GM18861 (cell line): Measurements from ENCODE around the gene OLA1.

Experiments
- ATAC-seq: cut with Tn5 transposase; IDR thresholded peaks from one replicate; pipeline ENCODE4 v1.9.1; 2021; ENCODE audit not compliant: unreplicated experiment

The OLA1 gene

GRCh38 chr2:174038462-174038861 lies 209.9 kb downstream of the OLA1 start:
- no peak for ATAC-seq

GRCh38 chr2:174036825-174037224 lies 211.5 kb downstream of the OLA1 start:
- ATAC-seq: no peak

GRCh38 chr2:174035981-174036742 lies 212.2 kb downstream of the OLA1 start:
- ATAC-seq: no peak

- no peak for ATAC-seq
Observed at GRCh38 chr2:174035117-174035635, 213.2 kb downstream of the OLA1 start.

GRCh38 chr2:174033163-174033550 lies 215.2 kb downstream of the OLA1 start:
- no peak for ATAC-seq

GRCh38 chr2:174031226-174031625 lies 217.1 kb downstream of the OLA1 start:
- ATAC-seq: no peak

- ATAC-seq: no peak
Observed at GRCh38 chr2:174028935-174029334, 219.4 kb downstream of the OLA1 start.

GRCh38 chr2:174027956-174028355 lies 220.4 kb downstream of the OLA1 start:
- no peak for ATAC-seq

- no peak for ATAC-seq
Observed at GRCh38 chr2:174026122-174026845, 222.0 kb downstream of the OLA1 start.

GRCh38 chr2:174025271-174026121 lies 222.8 kb downstream of the OLA1 start:
- no peak for ATAC-seq

GRCh38 chr2:174024524-174025270 lies 223.6 kb downstream of the OLA1 start:
- no peak for ATAC-seq

- no peak for ATAC-seq
Observed at GRCh38 chr2:174023591-174024523, 224.5 kb downstream of the OLA1 start.
